Dedifferentiated amniotic fluid mesenchymal stem cell (primary cell): Measurements from ENCODE around the gene HBP1.
"Not testable (repeated sequence)": the region's sequence is repeated elsewhere in the genome, so short reads cannot be mapped to it uniquely, and the experiment has no call there.

ENCODE experiments used
- DNase-seq: peaks from one replicate; pipeline ENCODE4 v3.0.0-alpha.2; 2016; ENCODE audit errors: extremely low spot score

HBP1 gene

DNA sequence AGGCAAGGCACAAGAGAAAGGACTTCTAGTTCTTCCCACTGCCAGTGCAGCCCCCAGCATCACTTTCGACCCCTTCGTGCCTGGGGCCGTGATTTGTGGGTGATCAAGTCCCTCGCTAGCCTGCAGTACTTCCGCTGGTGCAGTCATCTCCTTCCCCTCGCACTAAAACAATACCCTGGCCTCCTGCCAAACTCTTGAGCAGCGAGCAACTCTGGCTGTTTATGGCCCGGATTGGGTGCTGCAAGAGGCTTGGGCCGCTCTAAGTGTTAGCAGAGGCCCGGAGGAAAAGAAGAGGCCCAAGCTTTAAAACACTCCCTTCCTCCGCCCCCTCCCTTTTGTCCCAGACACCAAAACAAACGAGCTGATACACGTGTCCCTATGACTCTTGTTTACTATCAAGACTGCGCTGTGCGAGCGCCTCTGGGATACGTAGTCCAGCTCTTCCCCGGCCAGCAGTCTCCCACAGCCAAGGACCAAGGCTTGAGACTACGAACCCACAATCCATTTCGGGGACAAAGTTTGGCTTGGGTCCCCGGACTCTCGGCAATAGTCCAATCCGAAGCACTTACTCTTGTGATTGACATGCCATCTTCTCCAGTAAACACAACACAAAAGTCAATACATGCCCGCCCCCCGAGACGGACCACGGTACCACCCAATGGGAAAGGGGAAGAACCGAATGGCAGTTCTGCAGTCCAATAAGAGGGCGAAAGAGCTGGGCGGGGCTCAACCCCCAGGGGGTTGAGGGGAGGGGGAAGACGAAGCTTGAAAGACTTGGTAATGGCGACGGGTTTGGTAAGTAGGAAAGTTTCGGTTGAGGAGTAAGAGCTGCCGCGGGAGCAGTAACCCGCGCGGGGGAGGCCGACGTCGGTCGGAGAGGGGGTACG is at the start of gene HBP1:
Gene HBP1 (plus strand): TSS at position 771 of the 887 bp plus-strand sequence. CDS start 10,891 bp downstream, outside the sequence.
- DNase-seq, result peak; percentile 100

DNA sequence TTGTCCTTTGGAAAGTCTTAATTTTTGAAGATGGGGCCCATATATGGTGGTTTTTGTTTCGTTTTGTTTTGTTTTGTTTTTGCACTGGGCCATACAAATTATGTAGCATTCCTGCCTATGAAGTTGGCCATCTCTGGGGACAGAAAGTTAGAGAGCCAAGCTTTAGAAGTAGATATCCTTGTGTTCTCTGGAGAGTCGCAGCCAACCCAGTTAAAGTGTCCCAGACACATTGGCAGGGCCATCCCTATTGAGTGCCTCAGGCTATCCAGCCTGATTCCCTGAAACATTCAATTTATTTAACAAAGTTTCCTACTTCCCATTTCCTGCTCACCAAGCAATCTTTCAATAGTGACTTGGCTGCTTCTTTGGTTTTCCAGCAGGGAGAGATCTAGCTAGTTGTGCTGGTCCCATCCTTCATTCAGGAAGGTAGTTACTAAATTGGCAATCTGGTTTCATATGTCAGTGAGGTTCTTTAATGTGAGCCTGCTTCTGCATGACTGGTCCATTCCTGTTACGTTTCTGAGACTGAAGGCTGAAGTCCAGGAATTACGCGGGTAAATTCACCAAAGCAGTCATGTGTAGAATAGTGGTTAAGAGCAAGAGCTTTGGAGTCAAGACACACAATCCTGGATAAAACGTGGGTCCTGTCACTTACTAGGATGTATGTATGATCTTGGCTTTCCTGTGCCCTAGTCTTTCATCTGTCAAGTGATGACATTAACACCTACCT is 49.3 kb upstream of the HBP1 start:
- no peak for DNase-seq

DNA sequence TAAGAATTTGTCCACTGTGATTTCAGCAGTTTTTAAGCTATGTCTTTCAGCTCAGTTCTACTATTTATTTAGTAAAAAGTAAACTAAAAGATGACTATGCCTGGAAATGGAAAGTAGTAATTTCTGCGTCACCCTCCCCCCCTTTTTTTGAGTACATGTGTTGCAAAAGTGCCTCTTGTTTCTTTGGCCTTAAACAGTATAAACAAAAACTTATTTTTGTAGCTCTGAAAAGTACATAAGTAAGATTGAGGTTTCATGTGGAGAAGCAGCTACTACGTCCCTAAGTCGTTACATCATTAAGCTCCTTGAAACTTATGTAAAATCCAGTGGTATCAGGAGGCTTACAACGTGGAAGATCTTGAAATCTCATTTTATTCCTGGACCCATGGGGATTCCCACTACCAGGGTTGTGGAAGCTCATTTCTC is 46.3 kb upstream of the HBP1 start:
- peak; percentile 22 for DNase-seq

DNA sequence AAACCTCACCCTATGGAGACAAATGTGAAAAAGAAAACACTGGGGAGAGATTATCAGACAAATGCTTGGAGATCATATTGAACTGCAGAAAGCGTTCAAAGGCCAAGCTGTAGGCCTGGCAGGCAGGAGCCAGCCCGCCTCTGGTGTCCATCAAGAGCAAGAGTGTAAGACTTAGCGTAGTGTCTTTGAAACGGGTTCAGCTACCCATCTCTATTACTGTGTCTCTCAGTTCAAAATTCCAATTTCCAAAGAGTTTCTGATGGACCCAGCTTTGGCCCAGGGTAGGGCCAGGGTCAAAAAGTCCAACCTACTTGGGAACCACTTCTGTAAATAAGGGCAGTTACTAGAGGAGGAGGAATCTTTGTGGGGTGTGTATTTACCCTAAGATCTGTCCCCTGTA is 45.4 kb upstream of the HBP1 start:
- DNase-seq, result no peak

GRCh38 chr7:107125475-107125874 is 43.3 kb upstream of the HBP1 start:
- no peak for DNase-seq

DNA sequence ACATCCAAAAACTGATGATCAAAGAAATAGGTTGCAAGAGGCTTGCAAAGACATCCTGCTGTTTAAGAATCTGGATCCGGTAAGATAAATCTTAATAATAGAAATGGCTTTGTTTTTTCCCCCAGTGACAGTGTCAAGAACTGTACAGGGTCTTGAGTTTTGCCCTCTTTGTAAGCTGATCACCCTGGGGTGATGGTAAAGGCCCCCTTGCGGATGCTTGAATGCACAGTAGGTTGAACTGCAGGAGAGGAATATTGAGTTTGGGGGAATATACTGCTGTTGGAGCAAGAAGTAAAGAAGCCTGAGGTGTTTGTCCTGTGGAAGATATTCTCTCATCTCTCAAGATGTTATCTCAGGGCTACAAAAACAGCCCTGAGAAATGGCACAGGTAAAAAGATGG is 40.6 kb upstream of the HBP1 start:
- no peak for DNase-seq

- no peak for DNase-seq
Measured at GRCh38 chr7:107128748-107129147, 40.1 kb upstream of the HBP1 start.

DNA sequence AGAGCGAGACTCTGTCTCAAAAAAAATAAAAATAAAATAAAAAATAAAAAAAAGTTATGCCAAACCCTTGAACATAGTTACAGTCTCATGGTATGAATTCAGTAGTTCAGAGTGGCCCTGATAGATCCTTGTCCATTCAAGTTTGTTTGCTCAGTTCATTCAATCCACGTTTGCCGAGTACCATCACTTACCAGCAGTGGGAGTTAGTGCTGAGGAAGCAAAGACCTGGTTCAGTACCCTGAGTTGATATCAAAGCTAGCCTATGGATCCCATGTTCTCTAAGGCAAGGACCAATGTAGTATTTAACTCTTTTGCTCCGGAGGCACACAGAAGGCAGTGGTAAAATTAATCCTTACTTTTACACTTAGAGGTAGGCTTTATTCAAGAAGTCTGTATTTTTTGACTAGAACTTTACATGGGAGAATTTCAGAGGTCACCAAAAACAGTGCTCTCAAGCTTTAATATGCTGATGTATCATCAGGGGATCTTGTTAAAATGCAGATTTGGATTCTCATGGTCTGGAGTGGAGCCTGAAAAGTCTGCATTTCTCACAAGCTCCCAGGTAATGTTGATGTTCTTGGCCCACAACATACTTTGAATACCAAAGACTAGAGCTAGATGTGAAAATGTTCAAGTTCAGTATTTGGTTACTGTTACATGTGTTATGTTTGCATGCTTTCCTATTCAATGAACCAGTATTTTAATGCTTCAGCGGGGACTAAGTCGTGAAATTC is 38.1 kb upstream of the HBP1 start:
- no peak for DNase-seq

GRCh38 chr7:107133396-107133795 is 35.4 kb upstream of the HBP1 start:
- no peak for DNase-seq

- DNase-seq, result no peak
Measured at GRCh38 chr7:107138696-107139420, 29.9 kb upstream of the HBP1 start.

GRCh38 chr7:107143875-107144274 is 24.9 kb upstream of the HBP1 start:
- DNase-seq, result not testable (repeated sequence)

GRCh38 chr7:107145067-107145838 is 23.6 kb upstream of the HBP1 start:
- no peak for DNase-seq

- peak; percentile 33 for DNase-seq
Measured at GRCh38 chr7:107147464-107148393, 21.1 kb upstream of the HBP1 start.

- no peak for DNase-seq
Measured at GRCh38 chr7:107148721-107149120, 20.1 kb upstream of the HBP1 start.

DNA sequence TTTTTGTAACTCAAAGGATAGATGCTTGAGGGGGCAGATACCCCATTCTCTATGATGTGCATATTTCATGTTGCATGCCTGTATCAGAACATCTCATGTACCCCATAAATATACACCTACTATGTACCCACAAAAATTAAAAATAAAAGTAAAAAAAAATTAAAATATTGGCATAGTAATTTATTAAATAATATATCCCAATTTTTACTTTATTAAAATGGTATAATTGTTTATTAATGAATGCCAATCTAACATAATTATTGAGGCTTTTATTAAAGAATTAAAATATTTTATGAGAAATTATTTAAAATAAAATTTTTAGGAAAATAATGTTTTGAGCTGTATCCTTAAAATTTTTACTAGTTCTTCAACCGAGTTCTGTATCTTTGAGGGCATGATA is 18.9 kb upstream of the HBP1 start:
- DNase-seq, result no peak

- peak; percentile 85 for DNase-seq
Measured at GRCh38 chr7:107150375-107151073, 18.3 kb upstream of the HBP1 start.

- no peak for DNase-seq
Measured at GRCh38 chr7:107151538-107151937, 17.3 kb upstream of the HBP1 start.

GRCh38 chr7:107152011-107152410 is 16.8 kb upstream of the HBP1 start:
- no peak for DNase-seq

GRCh38 chr7:107154826-107155225 is 14.0 kb upstream of the HBP1 start:
- no peak for DNase-seq
